Smooth muscle cell (in vitro differentiated cells): Measurements from ENCODE around the gene DDX56. TPM values are rescaled to one million over a fixed set of nuclear protein-coding genes. Genes with fewer than 3 reads are reported as not detected.

ENCODE experiments used
- DNase-seq: peaks from one replicate; lab custom pipeline; 2025; ENCODE audit not compliant: unreplicated experiment; lab: John Stamatoyannopoulos, UW
- H2AFZ ChIP-seq: fragments of 200-600 bp; sonication (generic); 2 replicates; pipeline ENCODE4 v1.6.0; 2016; ENCODE audit warnings: antibody characterized with exemption, low read depth, mild to moderate bottlenecking
- H3F3A ChIP-seq: fragments of 200-600 bp; sonication (generic); 2 replicates; pipeline ENCODE4 v1.6.0; 2017; ENCODE audit warnings: antibody characterized with exemption, low read depth
- H3K27ac ChIP-seq: fragments of 200-600 bp; sonication (generic); 2 replicates; pipeline ENCODE4 v1.5.1; 2016; ENCODE audit warnings: low read depth, mild to moderate bottlenecking
- H3K27me3 ChIP-seq: fragments of 200-600 bp; sonication (generic); 2 replicates; pipeline ENCODE4 v1.6.1; 2016; ENCODE audit warnings: low read depth, mild to moderate bottlenecking
- H3K36me3 ChIP-seq: fragments of 200-600 bp; sonication (generic); 2 replicates; pipeline ENCODE4 v1.5.1; 2016; ENCODE audit warnings: low read depth
- H3K4me1 ChIP-seq: fragments of 200-600 bp; sonication (generic); 2 replicates; pipeline ENCODE4 v1.5.1; 2016; ENCODE audit warnings: low read depth
- H3K4me2 ChIP-seq: fragments of 200-600 bp; sonication (generic); 2 replicates; pipeline ENCODE4 v1.6.0; 2016; ENCODE audit warnings: mild to moderate bottlenecking
- H3K4me3 ChIP-seq: fragments of 200-600 bp; sonication (generic); 2 replicates; pipeline ENCODE4 v1.5.1; 2016; ENCODE audit warnings: mild to moderate bottlenecking
- H3K79me2 ChIP-seq: fragments of 200-600 bp; sonication (generic); 2 replicates; pipeline ENCODE4 v1.6.0; 2016; ENCODE audit warnings: low read depth, mild to moderate bottlenecking
- H3K9ac ChIP-seq: fragments of 200-600 bp; sonication (generic); 2 replicates; pipeline ENCODE4 v1.6.0; 2016; ENCODE audit warnings: low read depth
- H3K9me3 ChIP-seq: fragments of 200-600 bp; sonication (generic); replicated peaks from 2 replicates; pipeline ENCODE4 v1.5.1; 2016; ENCODE audit warnings: low read depth
- H4K20me1 ChIP-seq: fragments of 200-600 bp; sonication (generic); 2 replicates; pipeline ENCODE4 v1.6.0; 2016; ENCODE audit warnings: low read depth
- WGBS: methylation state at CpG from one replicate; pipeline ENCODE4 v1.1.7; 2016; ENCODE audit warnings: low lambda C conversion rate; 5-methylcytosine and 5-hydroxymethylcytosine counted together
- polyA plus RNA-seq: library from polyadenylated mRNA; unstranded; fragments of >200 nt; fragmentation: Nextera tagmentation; extraction: Ambion mirVana; gene quantifications from 2 replicates; pipeline ENCODE4 v1.2.1, GENCODE V29; 2016
- total RNA-seq: library from RNA; depleted of rRNA; stranded (reverse); fragments of >200 nt; gene quantifications from 2 replicates; pipeline ENCODE4 v1.2.3, GENCODE V29; 2014
- TF ChIP-seq, protein P1 (sequence below): fragments of 200-600 bp; sonication (generic); IDR thresholded peaks from 2 replicates; pipeline ENCODE4 v1.5.1; 2017; ENCODE audit warnings: borderline replicate concordance, mild to moderate bottlenecking, antibody characterized with exemption; ENCODE audit not compliant: insufficient read depth, poor library complexity, severe bottlenecking

DDX56 gene
- total and polyA plus RNA-seq, 2 experiments from 2014 or later: 43.2 to 64.5 TPM

DNA sequence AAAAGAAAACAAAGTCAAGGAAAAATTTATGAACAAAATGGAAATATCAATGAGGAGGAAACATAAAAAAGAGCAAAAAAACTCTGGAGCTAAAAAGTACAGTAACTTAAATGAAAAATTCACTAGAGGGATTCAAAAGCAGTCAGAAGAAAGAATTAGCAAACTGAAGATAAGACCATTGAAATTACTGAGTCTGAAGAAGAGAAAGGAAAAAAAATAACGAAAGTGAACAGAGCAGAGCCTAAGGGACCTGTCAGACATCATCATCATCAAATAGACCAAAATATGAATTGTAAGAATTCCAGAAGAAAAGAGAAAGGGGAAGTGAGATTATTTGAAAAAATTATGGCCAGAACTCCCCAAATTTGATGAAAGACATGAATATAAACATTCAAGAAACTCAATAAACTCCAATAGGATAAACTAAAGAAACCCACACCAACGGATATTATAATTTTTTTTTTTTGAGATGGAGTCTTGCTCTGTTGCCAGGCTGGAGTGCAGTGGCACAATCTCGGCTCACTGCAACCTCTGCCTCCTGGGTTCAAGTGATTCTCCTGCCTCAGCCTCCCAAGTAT is 48.8 kb downstream of the DDX56 start:
- TF ChIP-seq, protein P1, sequence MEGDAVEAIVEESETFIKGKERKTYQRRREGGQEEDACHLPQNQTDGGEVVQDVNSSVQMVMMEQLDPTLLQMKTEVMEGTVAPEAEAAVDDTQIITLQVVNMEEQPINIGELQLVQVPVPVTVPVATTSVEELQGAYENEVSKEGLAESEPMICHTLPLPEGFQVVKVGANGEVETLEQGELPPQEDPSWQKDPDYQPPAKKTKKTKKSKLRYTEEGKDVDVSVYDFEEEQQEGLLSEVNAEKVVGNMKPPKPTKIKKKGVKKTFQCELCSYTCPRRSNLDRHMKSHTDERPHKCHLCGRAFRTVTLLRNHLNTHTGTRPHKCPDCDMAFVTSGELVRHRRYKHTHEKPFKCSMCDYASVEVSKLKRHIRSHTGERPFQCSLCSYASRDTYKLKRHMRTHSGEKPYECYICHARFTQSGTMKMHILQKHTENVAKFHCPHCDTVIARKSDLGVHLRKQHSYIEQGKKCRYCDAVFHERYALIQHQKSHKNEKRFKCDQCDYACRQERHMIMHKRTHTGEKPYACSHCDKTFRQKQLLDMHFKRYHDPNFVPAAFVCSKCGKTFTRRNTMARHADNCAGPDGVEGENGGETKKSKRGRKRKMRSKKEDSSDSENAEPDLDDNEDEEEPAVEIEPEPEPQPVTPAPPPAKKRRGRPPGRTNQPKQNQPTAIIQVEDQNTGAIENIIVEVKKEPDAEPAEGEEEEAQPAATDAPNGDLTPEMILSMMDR: no peak

DNA sequence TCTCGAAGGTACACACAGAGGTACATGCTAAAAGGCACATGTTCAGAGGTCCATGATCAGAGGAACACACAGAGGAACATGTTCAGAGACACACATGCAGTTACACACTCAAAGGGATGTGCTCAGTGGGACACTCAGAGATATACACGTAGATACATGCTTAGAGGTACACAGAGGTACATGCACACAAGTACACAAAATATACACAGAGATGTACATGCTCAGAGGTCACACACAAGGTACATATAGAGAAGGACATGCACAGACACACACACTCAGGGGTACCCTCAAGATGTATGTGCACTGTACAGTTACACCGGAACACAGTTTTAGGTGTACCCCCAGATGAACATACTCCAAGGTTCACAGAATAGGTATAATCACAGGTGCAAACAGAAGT is 51.4 kb downstream of the DDX56 start:
- Histone ChIP-seq H3K27ac (no peak overlapping the region), H3K4me2 (no peak overlapping the region), H3K9me3 (no peaks in the 10 kb centered on the region), H3K4me3 (no peak overlapping the region), H3K4me1 (no peaks in the 10 kb centered on the region), H3F3A (no peaks in the 10 kb centered on the region), H3K27me3 (no peaks in the 10 kb centered on the region), H2AFZ (no peak overlapping the region), H3K79me2 (no peaks in the 10 kb centered on the region), H4K20me1 (no peaks in the 10 kb centered on the region), H3K9ac (no peak overlapping the region), H3K36me3 (no peaks in the 10 kb centered on the region)
- TF ChIP-seq, protein P1: no peak
- no peak for DNase-seq
- 86% methylated on average over 3 of the region's 3 CpGs for WGBS

More for the DNA sequence above, 48.8 kb downstream of the DDX56 start:
- Histone ChIP-seq H3K36me3 (no peaks in the 10 kb centered on the region), H3K4me1 (no peaks in the 10 kb centered on the region), H2AFZ (no peak overlapping the region), H3K4me2 (no peak overlapping the region), H3K27me3 (no peaks in the 10 kb centered on the region), H3K4me3 (no peak overlapping the region), H3K27ac (no peak overlapping the region), H3F3A (no peaks in the 10 kb centered on the region), H3K9me3 (no peaks in the 10 kb centered on the region), H3K9ac (no peak overlapping the region), H3K79me2 (no peaks in the 10 kb centered on the region), H4K20me1 (no peaks in the 10 kb centered on the region)
- WGBS: 73% methylated on average over 3 of the region's 3 CpGs
- DNase-seq: no peak

DNA sequence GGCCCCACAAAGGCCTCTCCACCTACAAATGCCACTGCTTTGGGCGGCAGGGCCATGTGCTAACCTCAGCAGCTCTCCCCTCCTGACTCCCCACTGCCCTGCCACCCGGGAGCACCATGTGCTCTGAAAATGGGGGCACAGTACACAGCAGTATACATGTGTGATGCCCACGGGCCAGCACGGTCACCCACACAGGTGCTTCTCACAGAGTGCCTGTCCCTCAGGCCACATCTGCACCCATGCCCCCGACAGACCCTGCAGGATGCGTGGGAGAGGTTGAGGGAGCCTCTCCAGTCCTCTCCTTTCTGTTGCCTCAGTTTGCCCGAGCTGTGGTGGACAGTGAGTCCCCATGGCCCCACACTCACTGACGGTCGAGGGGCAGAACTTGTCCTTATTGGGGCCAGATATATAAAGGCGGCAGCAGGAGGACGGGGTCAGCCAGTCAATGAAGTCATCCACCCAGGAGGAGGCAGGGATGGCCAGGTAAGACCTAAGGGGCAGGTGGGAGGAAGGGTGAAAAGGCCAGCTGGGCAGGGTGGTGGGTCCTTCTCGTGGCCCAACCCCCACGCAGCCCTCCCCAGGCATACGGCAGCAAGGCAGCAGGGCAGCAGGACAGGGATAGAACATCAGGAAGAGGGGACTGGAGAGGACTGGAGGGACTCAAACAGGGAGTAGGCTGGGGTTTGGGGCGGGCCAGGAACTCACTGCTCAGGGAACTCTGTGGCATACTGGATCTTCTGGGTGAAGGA is 52.2 kb downstream of the DDX56 start:
- Histone ChIP-seq H3K79me2 (no peaks in the 10 kb centered on the region), H3K27ac (no peak overlapping the region), H3K4me2 (no peak overlapping the region), H2AFZ (no peak overlapping the region), H3F3A (no peaks in the 10 kb centered on the region), H3K9me3 (no peaks in the 10 kb centered on the region), H3K4me1 (no peaks in the 10 kb centered on the region), H4K20me1 (no peaks in the 10 kb centered on the region), H3K36me3 (no peaks in the 10 kb centered on the region), H3K4me3 (no peak overlapping the region), H3K9ac (no peak overlapping the region), H3K27me3 (no peaks in the 10 kb centered on the region)
- 85% methylated on average over 15 of the region's 15 CpGs for WGBS
- no peak for DNase-seq
- TF ChIP-seq, protein P1: no peak
